Endothelial cell of umbilical vein (primary cell): ENCODE data around the gene ARPC5L. TPM values are rescaled to one million over a fixed set of nuclear protein-coding genes. Genes with fewer than 3 reads are reported as not detected.

Experiments used
- BruUV-seq: library from RNA; stranded (reverse); fragments of 400-500 nt; replicated peaks from 2 replicates; lab custom pipeline; 2021; lab: Mats Ljungman, UMichigan
- CTCF ChIA-PET: fragments of 300-600, 350-600 bp; sonication (Branson Sonifier 250); formaldehyde crosslinking; loops from one replicate; lab custom pipeline; 2021; ENCODE audit warnings: antibody characterized with exemption, inconsistent platforms; lab: Charles Lee
- POLR2A ChIA-PET: fragments of 300-600, 350-600 bp; sonication (Branson Sonifier 250); formaldehyde crosslinking; loops from one replicate; lab custom pipeline; 2021; ENCODE audit warnings: antibody characterized with exemption, inconsistent platforms; lab: Charles Lee
- DNase-seq: peaks from one replicate; pipeline ENCODE4 v3.0.0-alpha.2; 2011; ENCODE audit warnings: low read depth, low spot score
- FAIRE-seq: peaks from 2 replicates; lab custom pipeline; 2011; peaks lifted over from hg19 to GRCh38; lab: Jason Lieb, UNC
- H2AFZ ChIP-seq: 2 replicates; pipeline ENCODE4 v1.6.0; 2012; ENCODE audit warnings: low read depth, low read length, control low read depth, inconsistent platforms
- H3K27ac ChIP-seq: 2 replicates; pipeline ENCODE4 v1.5.1; 2011; ENCODE audit warnings: low read depth, mild to moderate bottlenecking, control low read depth, low read length, moderate library complexity; ENCODE audit not compliant: insufficient read depth
- H3K27me3 ChIP-seq, 2 experiments: 2 replicates each; pipeline versions ENCODE4 v1.6.0 to v1.6.1; 2011; ENCODE audit warnings: low read length in 2 of 2, mixed read lengths in 1 of 2; ENCODE audit not compliant: control insufficient read depth in 2 of 2, insufficient read depth in 2 of 2
- H3K36me3 ChIP-seq, 2 experiments: 2 replicates in 1 of 2; 3 replicates in 1 of 2; pipeline ENCODE4 v1.5.1; 2011; ENCODE audit warnings: low read length in 2 of 2, mild to moderate bottlenecking in 1 of 2, moderate library complexity in 1 of 2; ENCODE audit not compliant: control insufficient read depth in 2 of 2, insufficient read depth in 2 of 2; ENCODE audit errors: extremely low read depth in 1 of 2
- H3K4me1 ChIP-seq: 3 replicates; pipeline ENCODE4 v1.5.1; 2011; ENCODE audit warnings: mild to moderate bottlenecking, low read length; ENCODE audit not compliant: control insufficient read depth, insufficient read depth; ENCODE audit errors: extremely low read depth
- H3K4me2 ChIP-seq: 2 replicates; pipeline ENCODE4 v1.6.1; 2011; ENCODE audit warnings: low read length, control low read depth, mixed read lengths; ENCODE audit not compliant: insufficient read depth
- H3K4me3 ChIP-seq, 3 experiments: fragments of 200-600 bp in 1 of 3; sonication (generic), shearing (Covaris generic) in 1 of 3; replicated peaks in 1 of 3; 2 replicates each; pipeline ENCODE4 v1.5.1; 2011 to 2016; ENCODE audit warnings: control low read depth in 3 of 3, low read length in 3 of 3, mild to moderate bottlenecking in 2 of 3, inconsistent platforms in 1 of 3, low read depth in 1 of 3, moderate library complexity in 1 of 3; ENCODE audit not compliant: insufficient read depth in 1 of 3
- H3K79me2 ChIP-seq: 2 replicates; pipeline ENCODE4 v1.6.0; 2012; ENCODE audit warnings: low read length, inconsistent platforms; ENCODE audit not compliant: control insufficient read depth, insufficient read depth
- H3K9ac ChIP-seq: replicated peaks from 2 replicates; pipeline ENCODE3; 2011; ENCODE audit warnings: low read length, control low read depth; ENCODE audit not compliant: insufficient read depth; ENCODE audit errors: extremely low read depth
- H3K9me1 ChIP-seq: replicated peaks from 3 replicates; pipeline ENCODE4 v1.6.0; 2011; ENCODE audit warnings: mild to moderate bottlenecking, low read length; ENCODE audit not compliant: control insufficient read depth, insufficient read depth; ENCODE audit errors: extremely low read depth
- H3K9me3 ChIP-seq: replicated peaks from 2 replicates; pipeline ENCODE4 v1.5.1; 2012; ENCODE audit warnings: low read length, inconsistent platforms; ENCODE audit not compliant: control insufficient read depth, insufficient read depth
- H4K20me1 ChIP-seq: replicated peaks from 2 replicates; pipeline ENCODE3; 2011; ENCODE audit warnings: mild to moderate bottlenecking, low read length; ENCODE audit not compliant: control insufficient read depth, insufficient read depth; ENCODE audit errors: extremely low read depth
- CTCF ChIP-seq, 2 donors: IDR thresholded peaks; 1 replicate in 1 of 2; 2 replicates in 1 of 2; pipeline ENCODE4 v1.5.1; 2011; ENCODE audit warnings: low read length in 2 of 2, mild to moderate bottlenecking in 2 of 2, moderate library complexity in 2 of 2, control low read depth in 1 of 2, inconsistent platforms in 1 of 2, low read depth in 1 of 2; ENCODE audit not compliant: insufficient read depth in 1 of 2; ENCODE audit errors: extremely low read depth in 1 of 2
- EZH2 ChIP-seq: IDR thresholded peaks from 2 replicates; pipeline ENCODE4 v1.6.1; 2012; ENCODE audit warnings: borderline replicate concordance, low read depth, mild to moderate bottlenecking, moderate library complexity, low read length, inconsistent platforms; ENCODE audit not compliant: severe bottlenecking
- FOS ChIP-seq: IDR thresholded peaks from 2 replicates; pipeline ENCODE4 v1.6.1; 2011; ENCODE audit warnings: mild to moderate bottlenecking, low read length, moderate library complexity, borderline replicate concordance; ENCODE audit not compliant: insufficient read depth
- GATA2 ChIP-seq: IDR thresholded peaks from 2 replicates; pipeline ENCODE4 v1.7.0; 2011; ENCODE audit warnings: low read depth, mild to moderate bottlenecking, moderate library complexity, mixed read lengths, low read length; ENCODE audit not compliant: insufficient read length, insufficient read depth
- JUN ChIP-seq: IDR thresholded peaks from 2 replicates; pipeline ENCODE4 v1.6.1; 2011; ENCODE audit warnings: borderline replicate concordance, low read depth; ENCODE audit not compliant: insufficient read length, insufficient read depth
- MAX ChIP-seq: IDR thresholded peaks from 2 replicates; pipeline ENCODE4 v1.6.1; 2011; ENCODE audit not compliant: insufficient read depth, insufficient read length
- MYC ChIP-seq: IDR thresholded peaks from one replicate; pipeline ENCODE4 v1.6.1; 2011; ENCODE audit warnings: mild to moderate bottlenecking, low read depth, low read length
- POLR2A ChIP-seq: IDR thresholded peaks from 2 replicates; pipeline ENCODE4 v1.6.1; 2012; ENCODE audit warnings: low read depth, mild to moderate bottlenecking, control low read depth, low read length
- POLR2AphosphoS5 ChIP-seq: IDR thresholded peaks from 2 replicates; pipeline ENCODE4 v1.6.1; 2012; ENCODE audit warnings: low read depth, mild to moderate bottlenecking, control low read depth, low read length, moderate library complexity; ENCODE audit not compliant: insufficient read depth
- dilution Hi-C: fragments of 300-500 bp; cut with MboI; formaldehyde crosslinking; loops from one replicate; pipeline ENCODE4 v1.15.0; 2019; ENCODE audit warnings: low sequenced_read_pairs; ENCODE audit not compliant: extremely low pct_ligation_motif_present
- intact Hi-C: fragments of 100-400 bp; cut with micrococcal nuclease; formaldehyde crosslinking; loops from one replicate; pipeline ENCODE4 v1.10.0; 2022
- polyA plus RNA-seq, 4 experiments: library from polyadenylated mRNA; depleted of rRNA in 3 of 4; stranded (reverse) in 3 of 4; unstranded in 1 of 4; fragments of >200 nt; gene quantifications; 2 replicates each; pipeline versions ENCODE4 v1.2.1 to v1.2.3, GENCODE V29; 2011 to 2012; ENCODE audit warnings: missing spikeins in 1 of 4
- total RNA-seq: library from RNA; stranded (reverse); gene quantifications from 2 replicates; pipeline ENCODE4 v1.2.3, GENCODE V29; 2021

ARPC5L gene
- total and polyA plus RNA-seq, 2 donors (not counting 3 experiments of a cell fraction or from before 2014, with no cell fraction given): 60.7 to 68.1 TPM

GRCh38 chr9:124830593-124830992 is 31.3 kb upstream of the ARPC5L start:
- FAIRE-seq: no peak
- Histone ChIP-seq H3K4me2 (no peak overlapping the region), H3K4me3 (no peak overlapping the region), H3K79me2 (no peaks in the 10 kb centered on the region), H3K9ac (no peak overlapping the region), H3K27ac (no peak overlapping the region), H4K20me1 (no peaks in the 10 kb centered on the region), H3K9me1 (no peaks in the 10 kb centered on the region), H3K36me3 (no peaks in the 10 kb centered on the region), H2AFZ (no peak overlapping the region), H3K9me3 (no peaks in the 10 kb centered on the region), H3K4me1 (peaks cover 10% of the 10 kb centered on the region), H3K27me3 (peaks cover 0 to 3% of the 10 kb centered on the region in 2 experiments)
- intact Hi-C loops (no loop called here), dilution Hi-C loops (no loop called here)
- ChIA-PET POLR2A (no interaction called here), CTCF (interaction anchor here (0.6 to 4.5 kb wide), 4 partner anchors 10 to 38 kb away, joined by 3 to 32 read pairs (median 16); partner anchors contain the start of gene WDR38)
- TF ChIP-seq MYC (no peak), FOS (no peak), MAX (no peak), JUN (no peak), CTCF (IDR thresholded peaks at IDR 0.05; ENCODE audit: extremely low read depth in 1 of 2, insufficient read depth in 1 of 2, low read depth in 1 of 2, low read length in 2 of 2) (no peak), GATA2 (no peak), POLR2A (no peak), POLR2AphosphoS5 (no peak), EZH2 (no peak)
- no peak for DNase-seq
- BruUV-seq: no TSS peak
